H9 (cell line): ENCODE data around the gene PCCA. TPM values are rescaled to one million over a fixed set of nuclear protein-coding genes. Genes with fewer than 3 reads are reported as not detected.
A peak's percentile ranks its signal among the peaks of the same experiment; 100 is the strongest.

Source experiments
- DNase-seq: peaks from one replicate; pipeline ENCODE4 v3.0.0-alpha.2; 2017
- H2AFZ ChIP-seq: one replicate; pipeline ENCODE4 v1.6.1; 2013; ENCODE audit warnings: mild to moderate bottlenecking, low read length, control low read depth, moderate library complexity
- H2AK5ac ChIP-seq: 2 replicates; pipeline ENCODE4 v1.6.1; 2013; ENCODE audit warnings: low read length, control low read depth, mixed read lengths; ENCODE audit not compliant: insufficient read length
- H2BK120ac ChIP-seq: one replicate; pipeline ENCODE4 v1.6.1; 2013; ENCODE audit warnings: low read depth, mild to moderate bottlenecking, low read length, control low read depth, inconsistent platforms; ENCODE audit not compliant: poor library complexity, severe bottlenecking
- H2BK12ac ChIP-seq: 2 replicates; pipeline ENCODE4 v1.6.1; 2013; ENCODE audit warnings: low read length, control low read depth, mixed read lengths, low read depth; ENCODE audit not compliant: insufficient read length
- H2BK15ac ChIP-seq: 2 replicates; pipeline ENCODE4 v1.6.1; 2013; ENCODE audit warnings: low read depth, low read length, control low read depth
- H2BK20ac ChIP-seq: one replicate; pipeline ENCODE4 v1.6.1; 2013; ENCODE audit warnings: low read depth, mild to moderate bottlenecking, low read length, control low read depth, inconsistent platforms; ENCODE audit not compliant: poor library complexity, severe bottlenecking
- H2BK5ac ChIP-seq: 2 replicates; pipeline ENCODE4 v1.6.1; 2013; ENCODE audit warnings: low read length, control low read depth, mixed read lengths; ENCODE audit not compliant: insufficient read length
- H3K14ac ChIP-seq: 2 replicates; pipeline ENCODE4 v1.6.1; 2013; ENCODE audit warnings: low read length, control low read depth; ENCODE audit not compliant: insufficient read depth
- H3K18ac ChIP-seq: 2 replicates; pipeline ENCODE4 v1.6.1; 2013; ENCODE audit warnings: low read depth, mild to moderate bottlenecking, mixed read lengths, low read length, control low read depth; ENCODE audit not compliant: insufficient read length
- H3K23ac ChIP-seq: 2 replicates; pipeline ENCODE4 v1.6.1; 2013; ENCODE audit warnings: low read length, control low read depth, mixed read lengths, low read depth; ENCODE audit not compliant: insufficient read length
- H3K23me2 ChIP-seq: 2 replicates; pipeline ENCODE4 v1.6.1; 2013; ENCODE audit warnings: low read depth, mild to moderate bottlenecking, mixed read lengths, low read length, control low read depth; ENCODE audit not compliant: insufficient read length, poor library complexity, severe bottlenecking
- H3K27ac ChIP-seq: 2 replicates; pipeline ENCODE4 v1.5.1; 2013; ENCODE audit warnings: low read length, control low read depth, mixed read lengths, low read depth; ENCODE audit not compliant: insufficient read length
- H3K27me3 ChIP-seq: 2 replicates; pipeline ENCODE4 v1.6.1; 2013; ENCODE audit warnings: low read length, control low read depth, inconsistent platforms; ENCODE audit not compliant: insufficient read depth
- H3K4ac ChIP-seq: 2 replicates; pipeline ENCODE4 v1.6.1; 2013; ENCODE audit warnings: low read depth, mild to moderate bottlenecking, control low read depth, inconsistent platforms, low read length, moderate library complexity
- H3K4me1 ChIP-seq: 2 replicates; pipeline ENCODE4 v1.6.1; 2013; ENCODE audit warnings: low read length, control low read depth, inconsistent platforms; ENCODE audit not compliant: insufficient read depth
- H3K4me2 ChIP-seq: 2 replicates; pipeline ENCODE4 v1.6.1; 2013; ENCODE audit warnings: low read length, control low read depth, mixed read lengths; ENCODE audit not compliant: insufficient read length, insufficient read depth
- H3K56ac ChIP-seq: 2 replicates; pipeline ENCODE4 v1.6.1; 2013; ENCODE audit warnings: low read depth, mild to moderate bottlenecking, mixed read lengths, low read length, control low read depth; ENCODE audit not compliant: insufficient read length
- H3K79me1 ChIP-seq: 2 replicates; pipeline ENCODE4 v1.6.1; 2013; ENCODE audit warnings: low read depth, mild to moderate bottlenecking, moderate library complexity, low read length, control low read depth, inconsistent platforms; ENCODE audit not compliant: insufficient read depth, poor library complexity, severe bottlenecking
- H3K79me2 ChIP-seq: 2 replicates; pipeline ENCODE4 v1.6.1; 2013; ENCODE audit warnings: low read length, control low read depth, inconsistent platforms; ENCODE audit not compliant: insufficient read depth
- H3K9ac ChIP-seq: 2 replicates; pipeline ENCODE4 v1.6.1; 2013; ENCODE audit warnings: low read length, control low read depth, mixed read lengths; ENCODE audit not compliant: insufficient read length; ENCODE audit errors: extremely low read depth
- H3K9me3 ChIP-seq: one replicate; pipeline ENCODE4 v1.6.1; 2013; ENCODE audit warnings: low read depth, low read length, inconsistent platforms; ENCODE audit not compliant: control insufficient read depth
- H3T11ph ChIP-seq: one replicate; pipeline ENCODE4 v1.6.1; 2013; ENCODE audit warnings: mild to moderate bottlenecking, low read length, control low read depth, inconsistent platforms
- H4K20me1 ChIP-seq: one replicate; pipeline ENCODE4 v1.6.1; 2013; ENCODE audit not compliant: control insufficient read depth, insufficient read length, insufficient read depth
- H4K5ac ChIP-seq: 2 replicates; pipeline ENCODE4 v1.6.1; 2013; ENCODE audit warnings: low read depth, mild to moderate bottlenecking, mixed read lengths, low read length, control low read depth; ENCODE audit not compliant: insufficient read length
- H4K8ac ChIP-seq: replicated peaks from 2 replicates; pipeline ENCODE4 v1.6.1; 2013; ENCODE audit warnings: low read length, control low read depth, mixed read lengths, low read depth; ENCODE audit not compliant: insufficient read length
- H4K91ac ChIP-seq: 2 replicates; pipeline ENCODE4 v1.6.1; 2013; ENCODE audit warnings: low read depth, mild to moderate bottlenecking, moderate library complexity, mixed read lengths, low read length, control low read depth; ENCODE audit not compliant: insufficient read length
- H3K27ac Mint-ChIP-seq, 3 experiments: 2 replicates in 2 of 3; 3 replicates in 1 of 3; pipeline ENCODE4 v1.8.0; 2020 to 2021; ENCODE audit warnings: mixed read lengths in 3 of 3, mild to moderate bottlenecking in 1 of 3, moderate library complexity in 1 of 3
- H3K27me3 Mint-ChIP-seq: 2 replicates; pipeline ENCODE4 v1.8.0; 2021; ENCODE audit warnings: low read depth, mild to moderate bottlenecking, moderate library complexity, mixed read lengths
- H3K36me3 Mint-ChIP-seq, 3 experiments: 2 replicates in 2 of 3; 3 replicates in 1 of 3; pipeline ENCODE4 v1.8.0; 2020 to 2021; ENCODE audit warnings: low read depth in 3 of 3, mixed read lengths in 3 of 3; ENCODE audit not compliant: insufficient read depth in 1 of 3
- H3K4me1 Mint-ChIP-seq, 2 experiments: 2 replicates each; pipeline ENCODE4 v1.8.0; 2020; ENCODE audit warnings: mixed read lengths in 2 of 2
- H3K4me3 Mint-ChIP-seq, 2 experiments: 2 replicates in 1 of 2; 3 replicates in 1 of 2; pipeline ENCODE4 v1.8.0; 2020 to 2021; ENCODE audit warnings: mild to moderate bottlenecking in 2 of 2, mixed read lengths in 2 of 2, moderate library complexity in 1 of 2
- H3K9me3 Mint-ChIP-seq, 2 experiments: 2 replicates in 1 of 2; 3 replicates in 1 of 2; pipeline ENCODE4 v1.8.0; 2020; ENCODE audit warnings: mild to moderate bottlenecking in 2 of 2, mixed read lengths in 2 of 2, moderate library complexity in 1 of 2
- CTCF ChIP-seq: fragments of 200-600 bp; sonication (generic); conservative IDR thresholded peaks from 3 replicates; pipeline ENCODE4 v1.8.0; 2021; ENCODE audit warnings: antibody characterized with exemption, mild to moderate bottlenecking
- WGBS: extraction: QIAGEN DNeasy Blood & Tissue Kit; methylation state at CpG from one replicate; pipeline ENCODE4 v1.1.7; 2013; ENCODE audit warnings: missing lambda C conversion rate, low lambda C conversion rate, mixed read lengths; ENCODE audit not compliant: insufficient read length; ENCODE audit errors: extremely low coverage; 5-methylcytosine and 5-hydroxymethylcytosine counted together
- total RNA-seq: library from RNA; stranded (reverse); gene quantifications from 2 replicates; pipeline ENCODE4 v1.2.1, GENCODE V29; 2021

The PCCA gene
- total RNA-seq, 1 experiment from 2014 or later = 56.5 TPM

- no peak overlapping the region for H2BK15ac ChIP-seq
- no peak overlapping the region for H3K18ac ChIP-seq
- no peaks in the 10 kb centered on the region for H3K27me3 ChIP-seq
- H2BK12ac ChIP-seq = no peak overlapping the region
- H3K4ac ChIP-seq = no peak overlapping the region
- no peaks in the 10 kb centered on the region for H4K20me1 ChIP-seq
- no peak overlapping the region for H2BK20ac ChIP-seq
- no peak overlapping the region for H2BK5ac ChIP-seq
- no peaks in the 10 kb centered on the region for H3K9me3 ChIP-seq
- Mint-ChIP-seq H3K36me3 (peaks cover 7 to 11% (median 8%) of the 10 kb centered on the region in 3 experiments), H3K4me3 (no peak overlapping the region), H3K27ac (peak overlapping the region in 2 of 3 experiments; percentile 26 to 42; a peak in 2 of 7 replicates), H3K4me1 (peaks cover 6 to 24% of the 10 kb centered on the region in 2 experiments; a peak in 3 of 4 replicates), H3K9me3 (peaks cover 0 to 7% of the 10 kb centered on the region in 2 experiments; a peak in 3 of 5 replicates), H3K27me3 (no peaks in the 10 kb centered on the region; the same call in 1 of the 2 replicates)
- H2AK5ac ChIP-seq = no peak overlapping the region
- H3K27ac ChIP-seq = no peak overlapping the region
- no peak for DNase-seq
- TF ChIP-seq CTCF = no peak
- no peaks in the 10 kb centered on the region; the same call in 1 of the 2 replicates for H3K4me1 ChIP-seq
- no peak overlapping the region for H4K8ac ChIP-seq
- H3K23me2 ChIP-seq = no peaks in the 10 kb centered on the region
- no peak overlapping the region for H3K23ac ChIP-seq
- no peak overlapping the region for H4K5ac ChIP-seq
- H3K79me2 ChIP-seq = 0 out of 2 replicates have a peak, but pooled peaks cover 1% of the 10 kb centered on the region
- no peak overlapping the region for H3K9ac ChIP-seq
- no CpG with 5 or more reads among the region's 1 CpG for WGBS
- H3T11ph ChIP-seq = no peak overlapping the region
- no peak overlapping the region for H2AFZ ChIP-seq
- H3K79me1 ChIP-seq = no peaks in the 10 kb centered on the region
- no peak overlapping the region for H3K4me2 ChIP-seq
- H4K91ac ChIP-seq = no peak overlapping the region
- H3K14ac ChIP-seq = no peak overlapping the region
- H2BK120ac ChIP-seq = no peak overlapping the region
- no peak overlapping the region for H3K56ac ChIP-seq
These were observed 366.0 kb downstream of the PCCA start for GRCh38 chr13:100454876-100455275.
